GM21515 (cell line): ENCODE results near the gene SMC1A.
"Not testable (repeated sequence)": the region's sequence is repeated elsewhere in the genome, so short reads cannot be mapped to it uniquely, and the experiment has no call there.

Experiments used
- ATAC-seq: cut with Tn5 transposase; IDR thresholded peaks from one replicate; pipeline ENCODE4 v1.9.1; 2021; ENCODE audit not compliant: unreplicated experiment

SMC1A gene

DNA sequence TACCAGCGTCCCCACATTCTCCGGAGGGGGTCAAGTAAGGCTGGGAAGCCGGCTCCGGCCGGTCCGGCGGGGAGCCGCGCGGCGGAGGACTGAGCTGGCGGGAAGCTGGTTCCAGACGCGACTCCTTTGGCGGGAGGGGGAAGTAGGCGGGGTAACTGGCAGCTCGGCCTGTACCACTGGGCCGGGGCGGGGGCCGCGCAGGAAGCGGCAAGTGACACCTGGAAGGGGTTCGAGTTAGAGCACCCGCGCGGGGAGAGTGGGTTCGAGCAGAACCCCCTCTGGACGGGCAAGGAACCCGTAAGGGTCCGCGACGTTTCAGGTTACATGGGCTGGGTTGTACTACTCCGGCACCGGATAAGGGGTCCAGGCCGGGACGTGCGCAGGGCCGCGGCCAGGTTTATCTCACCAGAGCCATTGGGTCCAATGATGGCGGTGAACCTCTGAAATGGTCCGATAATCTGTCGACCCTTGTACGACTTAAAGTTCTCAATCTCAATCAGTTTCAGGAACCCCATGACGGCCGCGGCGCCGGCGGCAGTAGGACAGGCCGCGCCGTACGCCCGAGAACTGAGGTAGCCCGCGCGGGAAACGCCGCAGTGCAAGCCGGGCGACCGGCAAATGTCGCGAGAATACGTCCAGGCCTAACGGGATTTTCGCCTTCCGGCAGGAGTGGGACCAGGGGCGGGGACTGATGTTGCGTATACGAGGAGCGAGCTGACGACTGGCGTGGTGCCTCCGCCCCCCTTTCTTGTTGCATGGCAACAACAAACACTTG is at the start of gene SMC1A:
SMC1A (minus strand) TSS at position 569 of the 775 bp plus-strand sequence; CDS start at position 515, 54 bp downstream.
- peak; percentile 91 for ATAC-seq

GRCh38 chrX:53471346-53471745 is 48.9 kb upstream of the SMC1A start:
- ATAC-seq: no peak

- ATAC-seq: not testable (repeated sequence)
Observed at GRCh38 chrX:53468659-53469058, 46.2 kb upstream of the SMC1A start.

DNA sequence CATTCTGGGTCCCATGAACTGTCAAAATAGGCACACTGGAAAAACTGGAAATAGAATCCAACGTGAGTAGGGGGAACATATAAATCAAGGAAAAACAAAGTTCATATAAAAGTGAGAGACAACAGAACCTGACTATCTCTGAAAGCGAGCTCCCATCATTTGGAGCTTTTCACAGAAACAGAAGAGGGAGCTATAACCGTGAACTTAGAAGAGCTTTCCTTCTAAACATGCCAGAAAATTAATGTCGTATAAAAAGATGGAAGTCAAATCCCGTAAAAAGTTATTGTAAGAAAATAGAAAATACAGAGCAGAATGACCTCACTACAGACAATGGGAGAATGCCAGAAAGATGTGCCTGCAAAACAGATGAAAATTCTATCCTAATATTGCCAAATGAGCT is 35.6 kb upstream of the SMC1A start:
- ATAC-seq: no peak

GRCh38 chrX:53456254-53456653 is 33.8 kb upstream of the SMC1A start:
- ATAC-seq: no peak

GRCh38 chrX:53452812-53453211 is 30.4 kb upstream of the SMC1A start:
- no peak for ATAC-seq

GRCh38 chrX:53449632-53450031 is 27.2 kb upstream of the SMC1A start:
- no peak for ATAC-seq

DNA sequence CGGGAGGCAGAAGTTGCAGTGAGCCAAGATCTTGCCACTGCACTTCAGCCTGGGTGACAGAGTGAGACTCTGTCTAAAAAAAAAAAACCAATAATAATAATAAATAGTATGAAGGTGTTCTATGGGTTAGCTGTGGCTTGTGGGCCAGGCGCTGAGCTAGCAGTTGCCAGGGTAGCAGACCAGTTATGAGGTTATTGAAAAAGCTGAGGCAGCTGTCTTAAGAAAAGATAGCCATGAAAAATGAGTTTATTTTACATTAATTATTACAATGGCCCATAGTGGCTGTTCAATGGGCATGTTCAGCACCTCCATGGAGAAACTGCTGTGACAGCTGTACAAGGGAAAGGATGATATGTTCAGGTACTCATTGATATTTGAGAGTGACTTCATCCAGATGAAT is 25.0 kb upstream of the SMC1A start:
- no peak for ATAC-seq

DNA sequence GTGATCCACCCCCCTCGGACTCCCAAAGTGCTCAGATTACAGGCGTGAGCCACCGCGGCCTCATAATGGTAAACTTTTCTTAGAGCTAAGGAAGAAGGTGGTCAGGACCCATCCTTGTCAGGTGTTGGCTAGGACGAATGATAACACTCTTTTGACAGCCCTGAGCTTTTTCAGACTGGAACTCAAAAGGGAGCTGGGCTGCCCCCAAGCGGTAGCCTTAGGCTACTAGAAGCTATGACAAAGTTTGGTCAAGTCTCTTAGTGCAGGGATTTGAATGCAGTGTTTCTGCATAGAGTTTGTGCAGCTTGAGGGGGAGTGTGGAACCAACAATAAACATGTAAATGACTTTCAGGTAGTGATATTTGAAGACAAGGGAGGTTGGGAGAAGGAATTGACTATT is 23.5 kb upstream of the SMC1A start:
- no peak for ATAC-seq

DNA sequence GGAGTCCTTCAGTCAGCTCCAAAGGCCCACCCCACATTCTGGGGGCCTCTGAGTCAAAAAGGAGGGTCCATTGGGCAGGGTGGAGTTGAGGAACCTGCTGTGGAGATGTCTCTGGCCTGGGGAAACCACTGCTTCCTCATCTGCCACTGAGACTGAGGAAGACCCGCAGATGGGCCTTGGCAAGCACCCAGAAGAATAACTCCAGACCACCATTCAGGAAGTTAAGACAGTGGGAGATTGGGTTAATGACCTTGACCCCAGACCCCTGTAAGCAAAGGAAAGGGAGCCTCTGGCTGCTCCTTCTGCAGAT is 19.8 kb upstream of the SMC1A start:
- ATAC-seq: no peak

DNA sequence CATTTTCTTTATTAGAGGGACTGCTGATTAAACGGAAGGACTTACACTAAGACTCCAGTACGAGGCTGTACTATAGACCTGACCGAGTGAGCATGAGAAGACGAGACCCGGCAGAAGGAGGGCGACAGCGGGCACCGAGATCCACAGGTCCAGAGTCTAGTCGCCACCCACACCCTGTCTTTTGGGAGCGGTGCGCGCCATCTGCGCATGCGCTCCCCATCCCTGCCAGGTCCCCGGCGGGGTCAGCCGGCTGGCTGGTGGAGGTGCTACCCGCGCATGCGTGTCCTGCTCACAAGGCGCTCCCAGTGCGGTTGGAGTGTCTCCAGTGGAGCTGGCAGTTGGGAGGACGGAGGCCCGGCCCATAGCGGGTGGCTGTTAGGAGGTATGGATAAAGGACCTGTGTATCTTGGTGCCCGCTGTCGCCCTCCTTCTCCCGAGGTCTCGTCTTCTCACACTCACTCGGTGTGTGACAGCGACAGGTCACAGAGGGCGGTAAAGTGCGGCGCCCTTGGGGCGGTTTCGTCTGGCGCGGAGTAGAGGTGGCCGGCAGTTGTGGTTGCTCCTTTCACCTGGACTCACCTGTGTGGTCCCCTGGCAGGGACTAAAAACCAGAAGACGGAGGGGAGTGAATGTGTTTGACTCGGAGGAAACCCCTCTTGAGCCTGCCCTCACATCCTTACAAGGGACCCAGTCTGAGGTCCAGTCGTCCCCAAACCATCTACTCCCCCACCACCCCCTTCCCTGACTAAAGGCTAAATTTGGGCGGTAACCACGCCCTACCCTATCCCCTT is 19.3 kb upstream of the SMC1A start:
- peak; percentile 78 for ATAC-seq

DNA sequence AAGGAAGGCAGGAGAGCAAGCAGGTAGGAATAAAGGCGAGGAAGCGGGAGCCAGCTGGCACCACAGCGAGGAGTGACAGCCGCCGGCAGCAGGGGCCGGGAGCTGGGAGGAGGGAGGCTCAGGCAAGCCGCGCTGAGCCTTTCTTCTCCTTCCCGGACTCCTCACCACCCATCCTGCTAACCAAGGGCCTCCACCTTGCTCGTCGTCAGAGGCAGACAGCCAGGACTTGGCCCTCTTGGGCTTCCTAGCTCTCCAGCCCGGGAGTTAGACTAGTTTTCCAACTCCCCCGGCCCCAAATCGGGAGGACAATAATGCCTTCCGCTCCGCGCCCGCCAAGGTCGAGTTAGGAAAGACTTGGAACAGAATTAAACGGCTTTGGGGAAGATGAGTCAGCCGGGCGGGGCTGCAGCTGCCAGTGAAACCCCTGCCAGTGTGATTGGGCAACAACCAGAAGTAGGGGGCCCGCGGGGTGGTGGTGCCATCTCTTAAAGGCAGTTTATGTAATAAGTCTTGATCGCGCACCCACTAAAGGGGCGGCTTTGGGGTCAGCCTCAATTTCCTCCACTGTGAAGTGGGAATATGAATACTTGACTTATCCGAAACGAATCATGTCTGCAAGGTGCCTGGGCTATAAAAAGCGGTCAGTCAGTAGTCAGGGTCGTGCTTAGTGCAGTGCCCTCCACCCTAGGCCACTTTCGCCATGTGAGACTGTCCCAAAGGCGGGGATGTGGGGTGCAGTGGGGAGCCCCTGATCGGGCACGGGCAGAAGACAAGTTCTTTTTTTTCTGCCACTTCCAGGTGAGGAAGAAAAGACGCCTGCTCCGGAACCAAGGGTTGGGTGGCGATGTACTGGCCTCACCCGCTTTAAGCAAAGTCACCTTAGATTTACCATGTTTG is 18.4 kb upstream of the SMC1A start:
- ATAC-seq: no peak

GRCh38 chrX:53440101-53440500 is 17.6 kb upstream of the SMC1A start:
- no peak for ATAC-seq

DNA sequence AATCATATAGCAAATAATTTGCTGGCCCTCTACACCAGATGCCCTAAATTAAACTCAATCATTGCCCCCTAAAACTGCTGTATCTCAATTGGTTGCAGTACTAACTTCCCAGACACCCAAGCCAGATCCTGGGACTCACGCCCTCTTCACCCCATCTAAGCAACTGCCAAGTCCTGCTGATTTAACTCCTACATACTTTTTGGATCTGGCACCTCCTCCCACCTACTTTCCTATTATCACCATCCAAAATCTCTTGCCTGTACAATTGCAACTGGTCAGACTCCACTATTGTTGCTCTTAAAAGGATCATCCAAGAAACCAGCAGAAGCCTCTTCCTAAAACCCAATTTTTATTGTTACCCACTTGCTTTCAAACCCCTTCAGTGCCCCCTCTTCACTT is 16.4 kb upstream of the SMC1A start:
- no peak for ATAC-seq

GRCh38 chrX:53438174-53438831 is 15.8 kb upstream of the SMC1A start:
- no peak for ATAC-seq

DNA sequence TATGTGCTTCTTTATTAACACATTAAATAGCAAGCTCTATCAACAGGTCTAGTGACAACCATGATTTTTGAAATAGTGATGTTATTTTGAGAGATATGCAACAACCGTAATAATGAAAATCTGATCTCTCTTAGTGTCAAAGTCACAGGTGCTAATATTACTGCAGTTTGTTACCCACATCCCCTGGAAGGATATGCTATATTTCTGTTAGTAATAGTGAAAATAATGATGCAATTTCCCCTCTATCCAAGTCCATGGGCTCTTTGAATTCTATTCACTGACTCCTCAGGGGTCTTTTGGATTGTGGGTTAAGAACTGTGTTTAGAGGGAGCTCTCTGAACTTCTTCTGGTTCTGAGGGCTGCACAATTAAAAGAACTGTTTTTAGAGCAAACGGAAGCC is 14.8 kb upstream of the SMC1A start:
- ATAC-seq: no peak

GRCh38 chrX:53435997-53436396 is 13.5 kb upstream of the SMC1A start:
- no peak for ATAC-seq

DNA sequence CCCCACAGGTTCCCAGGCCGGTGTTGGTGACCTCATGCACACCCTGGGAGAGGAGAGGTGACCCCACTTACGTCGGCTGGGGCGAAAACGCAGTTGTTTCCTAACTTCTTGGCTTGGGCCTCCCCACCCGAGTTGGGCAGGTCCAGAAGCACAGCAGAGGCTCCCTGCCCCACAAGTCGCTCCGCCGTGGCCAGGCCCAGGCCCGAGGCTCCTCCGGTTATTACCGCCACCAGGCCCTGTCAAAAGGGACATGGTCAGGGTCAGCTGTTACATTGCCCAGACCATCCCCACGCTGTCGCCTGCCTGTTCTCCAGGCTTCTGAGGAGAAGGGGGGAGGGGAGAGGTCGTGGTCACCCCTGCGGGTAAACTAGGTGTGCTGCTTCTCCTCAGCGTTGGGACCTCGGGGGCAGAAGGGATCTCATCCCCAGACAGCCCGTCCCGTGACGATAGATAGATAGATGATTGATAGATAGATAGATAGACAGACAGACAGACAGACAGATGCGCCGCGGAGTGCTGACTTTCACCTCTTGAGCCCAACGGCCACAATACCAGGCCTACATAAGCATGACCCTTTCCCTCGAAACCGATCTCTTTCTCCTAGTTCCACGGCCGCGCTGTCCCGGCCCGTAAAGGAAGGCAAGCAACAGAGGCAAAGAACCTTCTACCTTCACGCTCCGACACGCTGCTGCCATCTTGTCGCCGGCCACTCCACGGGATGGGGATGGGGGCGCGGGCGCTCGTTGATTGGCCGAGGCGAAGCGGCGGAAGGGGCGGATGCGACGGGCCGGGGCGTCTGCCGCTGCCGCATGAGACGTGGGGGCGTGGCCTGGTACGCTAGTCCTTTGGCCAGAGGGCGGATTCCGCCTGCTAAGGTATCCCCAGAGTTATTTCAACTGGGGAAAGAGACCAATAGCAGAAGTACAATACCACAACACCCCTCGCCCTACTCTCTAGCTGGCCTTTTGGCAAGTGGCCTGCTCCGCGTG is 11.5 kb upstream of the SMC1A start, which contains the start of gene HSD17B10:
HSD17B10 (minus strand) TSS at position 720 of the 989 bp plus-strand sequence; CDS start at position 695, 25 bp downstream.
- peak; percentile 95 for ATAC-seq

GRCh38 chrX:53430231-53430630 is 7.8 kb upstream of the SMC1A start:
- no peak for ATAC-seq

- ATAC-seq: no peak
Observed at GRCh38 chrX:53429755-53430154, 7.3 kb upstream of the SMC1A start.
